Measurements from ENCODE around the gene TCTA. TPM values are rescaled to one million over a fixed set of nuclear protein-coding genes. Genes with fewer than 3 reads are reported as not detected.

The TCTA gene
- total and polyA plus RNA-seq, 9 of the 15 experiments (the other 6 are each of a cell fraction or from before 2014, with no cell fraction given): 4.0 to 15.4 (median 8.2) TPM

DNA sequence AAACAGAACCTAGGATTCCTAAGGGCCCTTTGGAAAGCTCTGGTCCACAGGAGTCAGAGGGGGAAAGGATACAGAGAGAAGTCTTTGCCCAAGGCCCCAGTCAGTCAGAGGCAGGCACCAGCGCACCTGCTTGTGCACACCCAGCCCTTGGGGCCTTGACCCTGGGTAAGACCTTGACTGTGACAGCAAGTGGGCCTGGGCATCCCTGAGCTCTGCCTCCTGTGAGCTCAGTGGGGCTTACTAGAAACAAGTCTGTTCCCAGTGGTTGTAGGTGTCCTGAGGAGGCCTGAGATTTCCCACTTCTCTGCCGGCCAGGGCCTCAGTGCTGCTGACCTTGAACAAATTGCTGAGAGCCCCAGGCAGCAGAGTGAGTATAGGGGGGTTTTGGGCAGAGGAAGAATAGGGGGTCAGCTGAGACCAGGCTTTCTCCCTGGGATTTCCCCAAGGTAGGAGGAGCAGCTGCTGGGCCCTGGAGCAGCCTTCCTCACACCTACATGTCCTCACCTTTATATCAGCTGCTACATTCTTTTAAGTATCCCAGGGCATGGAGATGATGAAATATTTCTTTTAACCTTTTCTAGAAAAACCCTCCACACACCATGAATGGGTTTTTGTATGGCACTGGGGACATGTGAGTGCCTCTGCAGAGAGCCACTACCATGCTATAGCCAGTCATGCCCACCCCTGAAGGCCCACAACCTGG is 48.1 kb downstream of the TCTA start (continued):
- no peak for TF ChIP-seq NRF1 (conservative IDR thresholded peaks at IDR 0.05 in 1 of 2, IDR thresholded peaks at IDR 0.05 in 1 of 2)
- no peak for TF ChIP-seq HMBOX1 (IDR thresholded peaks at IDR 0.05)
- TF ChIP-seq ZEB2 (IDR thresholded peaks at IDR 0.05): no peak
- no peak for TF ChIP-seq ZFP1 (CRISPR knock-in tag; IDR thresholded peaks at IDR 0.05)
- no peak for TF ChIP-seq CREB5 (CRISPR knock-in tag; IDR thresholded peaks at IDR 0.05)
- no peak for TF ChIP-seq RBM34 (IDR thresholded peaks at IDR 0.05; ENCODE audit: borderline replicate concordance, insufficient read depth, low read length)
- no peak for TF ChIP-seq ZHX1 (conservative IDR thresholded peaks at IDR 0.05; ENCODE audit: low read length)

All from K562 (cell line).